ENCODE measurements around the gene RAB7B.

- TF ChIP-seq CTCF (IDR thresholded peaks at IDR 0.05) (no peak), POLR2A (IDR thresholded peaks at IDR 0.05) (no peak)
Observed at GRCh38 chr1:205967554-205968335, 35.5 kb downstream of the RAB7B start.
